ENCODE measurements around the gene METTL16.

Gene METTL16

DNA sequence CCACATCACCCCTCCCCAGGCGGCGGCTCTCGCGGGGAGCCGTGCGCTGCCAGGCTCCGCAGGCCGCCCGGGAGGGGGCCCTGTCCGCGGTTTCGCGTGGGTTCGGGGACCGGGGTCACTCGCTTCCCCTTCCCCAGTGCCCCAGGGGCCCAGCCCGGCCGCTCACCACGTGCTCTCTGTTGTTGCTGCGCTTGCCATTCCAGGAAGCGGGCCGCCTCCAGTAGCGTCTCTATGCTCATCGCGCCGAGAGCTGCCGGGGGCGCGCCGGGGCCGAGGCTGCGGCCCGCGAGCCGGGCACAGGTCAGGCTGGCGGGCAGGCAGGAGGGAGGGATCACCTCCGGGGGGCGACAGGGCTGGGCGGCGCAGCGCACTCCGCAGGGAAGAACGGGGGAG is 111.2 kb downstream of the METTL16 start:
- DNase-seq (ENCODE audit: low read depth), result no peak
- peak overlapping the region; percentile 98 for H3K4me3 ChIP-seq (ENCODE audit: low read depth, low read length)
- TF ChIP-seq, protein P1, sequence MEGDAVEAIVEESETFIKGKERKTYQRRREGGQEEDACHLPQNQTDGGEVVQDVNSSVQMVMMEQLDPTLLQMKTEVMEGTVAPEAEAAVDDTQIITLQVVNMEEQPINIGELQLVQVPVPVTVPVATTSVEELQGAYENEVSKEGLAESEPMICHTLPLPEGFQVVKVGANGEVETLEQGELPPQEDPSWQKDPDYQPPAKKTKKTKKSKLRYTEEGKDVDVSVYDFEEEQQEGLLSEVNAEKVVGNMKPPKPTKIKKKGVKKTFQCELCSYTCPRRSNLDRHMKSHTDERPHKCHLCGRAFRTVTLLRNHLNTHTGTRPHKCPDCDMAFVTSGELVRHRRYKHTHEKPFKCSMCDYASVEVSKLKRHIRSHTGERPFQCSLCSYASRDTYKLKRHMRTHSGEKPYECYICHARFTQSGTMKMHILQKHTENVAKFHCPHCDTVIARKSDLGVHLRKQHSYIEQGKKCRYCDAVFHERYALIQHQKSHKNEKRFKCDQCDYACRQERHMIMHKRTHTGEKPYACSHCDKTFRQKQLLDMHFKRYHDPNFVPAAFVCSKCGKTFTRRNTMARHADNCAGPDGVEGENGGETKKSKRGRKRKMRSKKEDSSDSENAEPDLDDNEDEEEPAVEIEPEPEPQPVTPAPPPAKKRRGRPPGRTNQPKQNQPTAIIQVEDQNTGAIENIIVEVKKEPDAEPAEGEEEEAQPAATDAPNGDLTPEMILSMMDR (IDR thresholded peaks at IDR 0.05; ENCODE audit: control insufficient read depth, extremely low read depth, insufficient read depth), result 0 out of 2 replicates have a peak, but pooled peaks have one; percentile 4

DNA sequence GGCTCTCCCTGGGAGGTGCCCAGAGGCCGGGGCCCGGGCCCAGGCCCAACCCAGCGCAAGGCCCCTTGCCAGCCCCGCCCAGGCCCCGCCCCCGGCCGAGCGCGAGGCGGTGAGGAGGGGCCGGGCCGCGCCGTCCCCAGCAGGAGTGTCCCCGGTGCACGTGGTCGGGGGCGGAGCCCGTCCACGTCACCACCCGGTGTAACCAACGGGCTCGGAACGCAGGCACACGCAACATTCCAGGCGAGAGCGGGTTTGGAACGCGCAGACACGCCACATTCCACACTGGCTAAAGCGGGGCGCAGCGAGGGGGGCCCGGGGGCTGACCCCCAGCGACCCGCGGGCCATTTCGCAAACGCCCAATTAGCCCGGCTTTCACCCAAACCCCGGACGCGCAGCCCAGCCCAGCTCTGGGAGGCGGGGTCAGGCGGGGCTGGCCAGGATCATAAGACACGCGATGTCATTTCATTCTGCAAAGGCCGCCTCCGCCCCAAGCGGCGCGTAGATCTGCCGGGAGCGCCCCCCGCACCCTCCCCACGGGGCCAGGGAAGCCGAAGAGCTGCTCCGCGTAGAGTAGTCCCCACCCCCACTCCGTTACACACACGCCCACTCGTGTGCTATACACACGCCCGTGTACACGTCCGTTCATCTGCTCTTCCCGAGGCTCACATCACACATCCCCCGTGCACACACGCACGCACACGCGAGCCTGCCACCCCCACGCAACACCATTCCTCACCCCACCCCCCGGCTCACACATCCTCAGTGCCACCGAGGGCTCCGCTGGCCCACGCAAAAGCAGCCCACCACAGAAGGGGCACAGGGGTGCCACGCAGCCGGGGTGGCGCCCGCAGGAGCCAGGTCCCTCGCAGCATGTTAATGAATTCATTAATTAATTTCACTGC is 111.9 kb downstream of the METTL16 start:
- TF ChIP-seq, protein P1 (IDR thresholded peaks at IDR 0.05; ENCODE audit: control insufficient read depth, extremely low read depth, insufficient read depth), result no peak
- H3K4me3 ChIP-seq (ENCODE audit: low read depth, low read length), result peak overlapping the region; percentile 98
- peak; percentile 80 for DNase-seq (ENCODE audit: low read depth)

DNA sequence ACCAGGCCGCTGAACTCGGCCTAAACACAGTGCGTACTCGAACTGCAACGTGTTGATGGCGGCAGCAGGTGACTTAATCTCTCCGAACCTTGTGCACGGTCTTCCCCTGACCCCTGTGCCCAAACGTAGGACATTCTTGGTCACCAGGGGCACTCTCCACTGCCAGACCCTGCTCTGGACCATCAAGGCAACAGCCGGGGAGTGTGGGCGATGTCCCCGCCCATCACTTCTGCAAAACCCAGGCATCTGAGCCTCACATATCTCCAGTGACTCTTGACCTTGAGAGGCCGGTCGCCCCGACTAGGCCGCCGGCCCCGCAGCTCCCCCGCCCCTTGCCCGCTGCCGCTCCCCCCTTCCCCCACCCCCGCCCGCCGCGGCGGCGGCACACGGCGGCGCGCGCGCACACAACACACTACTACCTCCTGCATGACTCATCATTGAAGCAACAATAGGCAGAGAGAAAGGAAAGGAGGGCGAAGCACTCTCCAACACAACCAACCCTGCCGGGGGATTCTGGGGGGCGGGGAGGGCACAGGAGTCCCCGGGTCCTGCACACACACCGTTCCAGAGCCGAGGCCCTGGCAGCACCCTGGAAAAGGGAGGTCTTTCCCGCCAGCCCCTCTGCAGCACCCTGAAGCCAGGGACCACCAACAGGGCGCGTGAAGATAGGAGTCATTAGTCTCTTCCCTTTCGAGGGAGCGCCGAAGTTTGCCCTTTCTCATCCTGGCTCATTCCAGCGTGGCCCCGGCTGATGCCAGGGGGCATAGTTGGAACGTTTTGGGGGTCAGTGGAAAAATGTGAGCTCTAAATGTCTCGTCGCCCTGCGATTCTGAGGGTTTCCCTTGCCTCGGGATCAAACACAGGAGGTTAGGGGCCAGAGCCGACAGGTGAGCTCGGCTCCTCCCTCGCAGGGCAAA is 112.8 kb downstream of the METTL16 start:
- no peak for DNase-seq (ENCODE audit: low read depth)
- peak overlapping the region; percentile 98 for H3K4me3 ChIP-seq (ENCODE audit: low read depth, low read length)
- TF ChIP-seq, protein P1 (IDR thresholded peaks at IDR 0.05; ENCODE audit: control insufficient read depth, extremely low read depth, insufficient read depth), result no peak

DNA sequence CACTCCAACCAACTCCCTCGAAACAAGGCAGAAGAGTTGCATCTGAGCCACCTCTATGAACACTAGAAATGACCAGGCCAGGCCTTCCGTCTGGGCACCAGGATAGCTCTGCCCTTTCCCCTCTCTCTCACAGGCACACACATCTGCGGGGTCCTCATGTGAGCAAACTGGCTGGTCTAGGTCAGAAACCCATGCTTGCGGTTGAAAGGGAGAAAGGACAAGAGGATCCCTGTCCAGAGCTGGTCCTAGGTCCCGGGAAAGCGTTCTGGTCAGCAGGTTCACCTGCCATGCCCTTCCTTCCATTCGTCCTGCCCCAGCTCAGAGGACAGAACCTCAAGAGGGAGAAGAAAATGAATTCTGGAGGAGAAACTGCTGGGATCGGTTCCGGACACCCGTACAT is 113.5 kb downstream of the METTL16 start:
- TF ChIP-seq, protein P1 (IDR thresholded peaks at IDR 0.05; ENCODE audit: control insufficient read depth, extremely low read depth, insufficient read depth), result no peak

DNA sequence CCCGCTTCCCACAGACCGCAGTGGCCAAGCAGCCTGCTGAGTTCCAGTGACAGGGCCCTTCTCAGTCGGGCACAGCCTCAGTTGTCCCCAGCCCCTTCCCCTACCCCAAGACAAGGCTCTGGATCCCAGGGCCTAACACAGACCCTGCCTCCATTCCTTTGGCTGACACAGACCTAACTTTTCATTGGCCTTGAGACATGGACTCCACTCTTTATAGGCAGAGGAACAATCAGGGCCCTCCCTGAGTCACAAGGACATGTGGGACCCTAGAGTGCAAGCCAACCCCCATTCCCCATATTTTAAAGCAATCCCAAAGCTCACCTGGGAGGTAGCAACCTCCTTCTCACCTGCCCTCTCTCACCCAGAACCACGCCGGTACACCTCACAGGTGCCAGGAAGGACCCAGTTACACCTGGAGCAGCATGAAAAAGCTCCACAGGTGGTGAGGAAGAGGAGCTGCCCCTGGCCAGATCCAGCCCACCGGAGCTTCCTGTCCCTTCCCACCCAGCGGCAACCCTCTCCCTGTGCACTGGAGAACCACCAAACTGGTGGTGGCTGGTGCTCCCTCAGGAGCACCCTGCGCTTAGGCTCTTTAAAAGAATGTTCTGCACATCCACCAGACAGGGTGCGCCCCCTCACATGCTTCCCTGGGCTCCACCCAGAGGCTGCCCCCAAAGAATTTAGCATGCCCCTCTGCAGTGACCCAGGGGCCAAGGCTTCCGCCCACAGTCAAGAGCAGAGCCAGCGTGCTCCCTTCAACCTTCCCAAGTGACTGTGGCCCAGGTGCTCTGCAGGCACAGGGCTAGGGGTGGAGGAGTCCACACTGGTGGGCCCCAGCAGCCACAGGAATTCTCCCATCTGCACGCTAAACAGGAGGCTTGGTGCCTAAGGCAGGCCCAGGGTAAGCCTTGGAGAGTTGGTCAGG is 114.2 kb downstream of the METTL16 start:
- no peak for DNase-seq (ENCODE audit: low read depth)
- H3K4me3 ChIP-seq (ENCODE audit: low read depth, low read length), result peak overlapping the region; percentile 52
- TF ChIP-seq, protein P1 (IDR thresholded peaks at IDR 0.05; ENCODE audit: control insufficient read depth, extremely low read depth, insufficient read depth), result no peak

More for the DNA sequence above, 113.5 kb downstream of the METTL16 start:
- no peak for DNase-seq (ENCODE audit: low read depth)
- no peak overlapping the region; the same call in 1 of the 2 replicates for H3K4me3 ChIP-seq (ENCODE audit: low read depth, low read length)

Data from LNCaP clone FGC (cell line).